Osteocyte (in vitro differentiated cells): ENCODE results near the gene ANKFN1. TPM values are rescaled to one million over a fixed set of nuclear protein-coding genes. Genes with fewer than 3 reads are reported as not detected.

Source experiments
- DNase-seq: peaks from one replicate; pipeline ENCODE4 v3.0.0; 2021; ENCODE audit warnings: mixed read lengths; ENCODE audit not compliant: unreplicated experiment; ENCODE audit errors: extremely low spot score
- H3K27ac Mint-ChIP-seq: one replicate; pipeline ENCODE4 v1.8.0; 2021; ENCODE audit warnings: mild to moderate bottlenecking, mixed read lengths; ENCODE audit not compliant: unreplicated experiment
- H3K27me3 Mint-ChIP-seq: one replicate; pipeline ENCODE4 v1.8.0; 2021; ENCODE audit warnings: mixed read lengths; ENCODE audit not compliant: unreplicated experiment
- H3K36me3 Mint-ChIP-seq: one replicate; pipeline ENCODE4 v1.8.0; 2021; ENCODE audit warnings: mixed read lengths; ENCODE audit not compliant: unreplicated experiment
- H3K4me1 Mint-ChIP-seq: one replicate; pipeline ENCODE4 v1.8.0; 2021; ENCODE audit warnings: mixed read lengths; ENCODE audit not compliant: unreplicated experiment
- H3K4me3 Mint-ChIP-seq: one replicate; pipeline ENCODE4 v1.8.0; 2021; ENCODE audit warnings: mild to moderate bottlenecking, moderate library complexity, mixed read lengths; ENCODE audit not compliant: unreplicated experiment
- H3K9me3 Mint-ChIP-seq: one replicate; pipeline ENCODE4 v1.8.0; 2021; ENCODE audit warnings: mixed read lengths; ENCODE audit not compliant: unreplicated experiment
- CTCF ChIP-seq: fragments of 200-600 bp; sonication (generic); IDR thresholded peaks from 2 replicates; pipeline ENCODE4 v1.5.0; 2021; ENCODE audit warnings: antibody characterized with exemption, mild to moderate bottlenecking, moderate library complexity
- total RNA-seq: library from RNA; stranded (reverse); gene quantifications from 2 replicates; pipeline ENCODE4 v1.2.1, GENCODE V29; 2021

ANKFN1 gene
- total RNA-seq, 1 donor from 2014 or later = not detected

- Mint-ChIP-seq H3K4me1 (no peaks in the 10 kb centered on the region), H3K4me3 (no peak overlapping the region), H3K27ac (no peak overlapping the region), H3K36me3 (no peaks in the 10 kb centered on the region), H3K27me3 (no peaks in the 10 kb centered on the region), H3K9me3 (peaks cover 9% of the 10 kb centered on the region)
- no peak for TF ChIP-seq CTCF
- no peak for DNase-seq
Observed at GRCh38 chr17:56231252-56231651, 78.0 kb downstream of the ANKFN1 start.

DNA sequence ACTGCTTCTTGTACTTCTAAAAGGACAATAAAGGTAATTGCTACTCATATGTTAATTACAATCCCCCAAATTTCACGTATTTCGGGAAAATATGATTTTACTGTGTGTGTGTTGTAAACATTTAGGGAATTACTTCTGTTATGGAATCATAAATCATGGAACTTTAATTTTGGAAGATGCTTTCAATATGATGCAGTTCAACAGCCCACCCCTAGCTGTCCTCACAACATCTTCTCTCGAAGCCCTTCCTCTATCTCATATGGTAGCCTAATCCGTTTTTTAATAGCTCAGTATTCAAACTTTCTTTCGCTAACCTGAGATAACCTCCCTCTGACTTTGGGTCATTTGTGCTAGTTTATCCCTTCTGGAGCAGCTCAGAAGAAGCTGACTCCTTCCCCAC lies 78.4 kb downstream of the ANKFN1 start:
- Mint-ChIP-seq H3K36me3 (no peaks in the 10 kb centered on the region), H3K9me3 (peaks cover 9% of the 10 kb centered on the region)

DNA sequence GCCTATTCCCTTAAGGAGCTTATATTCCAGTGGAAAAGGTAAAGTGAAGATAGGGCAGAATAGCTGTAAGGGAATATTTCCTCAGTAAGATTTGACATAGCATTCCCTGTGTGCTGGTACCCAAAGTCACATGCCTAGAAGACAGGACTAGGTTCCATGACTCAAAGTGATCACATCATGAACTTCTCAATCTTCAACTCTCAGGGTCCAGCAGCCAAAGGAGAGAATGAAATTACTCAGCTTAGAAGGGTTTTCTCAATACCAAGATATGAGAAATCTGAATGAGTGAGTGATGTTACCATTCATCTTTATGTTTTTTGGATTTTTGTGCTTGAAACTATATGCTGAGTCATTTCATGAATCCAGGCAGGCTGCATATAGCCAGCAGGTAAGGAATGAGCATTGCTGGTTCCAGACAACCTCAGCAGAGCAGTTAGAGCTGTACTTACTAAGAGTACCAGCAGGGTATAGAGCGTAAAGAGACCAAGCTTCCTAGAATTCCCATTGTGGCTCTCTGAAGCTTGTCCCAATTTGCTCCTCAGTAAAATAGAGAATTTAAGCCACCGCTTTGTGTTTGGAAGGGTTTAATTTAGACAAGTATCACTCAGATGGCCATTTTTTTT lies 91.1 kb downstream of the ANKFN1 start:
- peaks cover 6% of the 10 kb centered on the region for H3K9me3 Mint-ChIP-seq
- no peaks in the 10 kb centered on the region for H3K4me1 Mint-ChIP-seq
- H3K27ac Mint-ChIP-seq = no peak overlapping the region
- no peak for TF ChIP-seq CTCF
- H3K27me3 Mint-ChIP-seq = peaks cover 2% of the 10 kb centered on the region
- H3K36me3 Mint-ChIP-seq = no peaks in the 10 kb centered on the region
- no peak for DNase-seq
- no peak overlapping the region for H3K4me3 Mint-ChIP-seq

More for the DNA sequence above, 78.4 kb downstream of the ANKFN1 start:
- Mint-ChIP-seq H3K4me3 (no peak overlapping the region), H3K4me1 (no peaks in the 10 kb centered on the region), H3K27me3 (no peaks in the 10 kb centered on the region), H3K27ac (no peak overlapping the region)
- no peak for TF ChIP-seq CTCF
- no peak for DNase-seq

DNA sequence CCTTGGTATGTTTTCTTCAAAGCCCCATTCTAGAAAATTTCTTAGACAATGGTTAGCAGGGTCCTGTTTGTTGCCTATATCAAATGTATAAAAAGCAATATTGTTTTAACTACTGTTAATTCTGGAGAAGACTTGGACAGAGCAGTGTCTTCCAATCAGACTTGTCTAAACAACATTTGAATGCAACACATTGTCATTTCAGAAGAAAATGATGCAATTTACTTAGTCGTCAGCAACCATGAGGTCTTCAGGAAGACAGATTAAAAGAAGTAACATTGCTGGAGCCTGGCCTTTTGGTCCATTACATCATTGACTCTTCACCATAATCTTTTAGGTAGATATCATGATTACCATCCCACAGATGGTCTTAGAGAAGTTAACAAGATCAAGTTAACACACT lies 94.5 kb downstream of the ANKFN1 start:
- Mint-ChIP-seq H3K27ac (no peak overlapping the region), H3K9me3 (peaks cover 6% of the 10 kb centered on the region), H3K4me1 (no peaks in the 10 kb centered on the region), H3K27me3 (no peaks in the 10 kb centered on the region), H3K36me3 (no peaks in the 10 kb centered on the region), H3K4me3 (no peak overlapping the region)
- TF ChIP-seq CTCF = no peak
- DNase-seq = no peak

DNA sequence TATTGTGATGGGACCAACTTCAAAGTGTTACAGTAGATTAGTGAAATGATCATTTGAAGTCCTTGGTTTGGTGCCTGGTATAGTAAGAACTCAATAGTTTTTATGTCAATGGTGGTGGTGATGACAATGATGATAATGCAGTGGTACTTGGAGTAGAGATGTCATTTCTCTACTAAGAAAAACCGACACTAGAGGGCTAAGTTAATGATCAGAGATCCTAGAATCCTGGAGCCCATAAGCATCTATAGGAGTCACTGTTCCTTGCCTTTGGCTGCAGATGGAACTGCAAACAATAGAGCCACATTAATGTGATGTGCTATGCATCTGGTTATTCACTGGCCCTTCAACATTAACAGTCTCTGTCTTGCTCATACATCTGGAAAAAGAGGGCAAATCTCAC lies 103.8 kb downstream of the ANKFN1 start:
- no peak for TF ChIP-seq CTCF
- Mint-ChIP-seq H3K27me3 (no peaks in the 10 kb centered on the region), H3K4me1 (no peaks in the 10 kb centered on the region), H3K4me3 (no peak overlapping the region), H3K9me3 (no peaks in the 10 kb centered on the region), H3K27ac (no peak overlapping the region), H3K36me3 (no peaks in the 10 kb centered on the region)
- DNase-seq = no peak
